H1 (cell line): ENCODE measurements around the gene LPP. TPM values are rescaled to one million over a fixed set of nuclear protein-coding genes. Genes with fewer than 3 reads are reported as not detected.

ENCODE experiments used
- CTCF ChIA-PET: fragments of 300-600 bp; sonication (Branson Sonifier 250); formaldehyde crosslinking; loops from one replicate; lab custom pipeline; 2021; ENCODE audit not compliant: partially characterized antibody; lab: Charles Lee
- POLR2A ChIA-PET: fragments of 300-600 bp; sonication (Branson Sonifier 250); formaldehyde crosslinking; loops from one replicate; lab custom pipeline; 2021; ENCODE audit warnings: inconsistent platforms; ENCODE audit not compliant: partially characterized antibody; lab: Charles Lee
- DNase-seq, 2 experiments: peaks; one replicate each; pipeline versions ENCODE4 v3.0.0 to v3.0.0-alpha.2; 2010 to 2022; ENCODE audit warnings: low spot score in 2 of 2, low read depth in 1 of 2, mixed read lengths in 1 of 2
- FAIRE-seq: peaks from 2 replicates; lab custom pipeline; 2011; peaks lifted over from hg19 to GRCh38; lab: Jason Lieb, UNC
- H2AFZ ChIP-seq: 2 replicates; pipeline ENCODE4 v1.8.1; 2012; ENCODE audit warnings: low read length, inconsistent platforms
- H2AK5ac ChIP-seq: 2 replicates; pipeline ENCODE4 v1.6.1; 2013; ENCODE audit warnings: low read depth, low read length
- H2BK120ac ChIP-seq: replicated peaks from 2 replicates; pipeline ENCODE3; 2013; ENCODE audit warnings: low read depth, low read length, inconsistent platforms
- H2BK12ac ChIP-seq: 2 replicates; pipeline ENCODE4 v1.6.1; 2013; ENCODE audit warnings: low read depth, low read length
- H2BK15ac ChIP-seq: 2 replicates; pipeline ENCODE4 v1.6.1; 2013; ENCODE audit warnings: low read length
- H2BK20ac ChIP-seq: 2 replicates; pipeline ENCODE4 v1.6.1; 2013; ENCODE audit warnings: low read length
- H2BK5ac ChIP-seq: 2 replicates; pipeline ENCODE4 v1.6.1; 2013; ENCODE audit warnings: low read depth, low read length
- H3K14ac ChIP-seq: 2 replicates; pipeline ENCODE4 v1.6.1; 2013; ENCODE audit warnings: inconsistent platforms; ENCODE audit not compliant: insufficient read length
- H3K18ac ChIP-seq: 2 replicates; pipeline ENCODE4 v1.6.1; 2013; ENCODE audit warnings: low read length; ENCODE audit errors: extremely low read depth
- H3K23ac ChIP-seq: 2 replicates; pipeline ENCODE4 v1.6.1; 2013; ENCODE audit warnings: inconsistent platforms; ENCODE audit not compliant: insufficient read length
- H3K23me2 ChIP-seq: 2 replicates; pipeline ENCODE4 v1.6.1; 2013; ENCODE audit warnings: low read depth, low read length
- H3K27ac ChIP-seq: 2 replicates; pipeline ENCODE4 v1.6.1; 2011; ENCODE audit warnings: low read depth, low read length, inconsistent platforms
- H3K27me3 ChIP-seq, 4 experiments: replicated peaks in 1 of 4; 1 replicate in 1 of 4; 2 replicates in 3 of 4; pipeline versions ENCODE4 v1.6.1 to v1.8.1; 2011 to 2013; ENCODE audit warnings: low read length in 3 of 4, mild to moderate bottlenecking in 3 of 4, inconsistent platforms in 2 of 4, mixed read lengths in 2 of 4, moderate library complexity in 1 of 4; ENCODE audit not compliant: control insufficient read depth in 3 of 4, insufficient read depth in 3 of 4; ENCODE audit errors: extremely low read depth in 1 of 4
- H3K36me3 ChIP-seq, 4 experiments: 2 replicates each; pipeline versions ENCODE4 v1.6.1 to v1.8.1; 2011 to 2013; ENCODE audit warnings: mild to moderate bottlenecking in 4 of 4, low read length in 3 of 4, moderate library complexity in 2 of 4, control low read depth in 1 of 4, inconsistent platforms in 1 of 4; ENCODE audit not compliant: insufficient read depth in 4 of 4, control insufficient read depth in 2 of 4
- H3K4ac ChIP-seq: replicated peaks from 2 replicates; pipeline ENCODE3; 2013; ENCODE audit warnings: low read length, low read depth, mixed read lengths, inconsistent platforms; ENCODE audit not compliant: insufficient read length
- H3K4me1 ChIP-seq, 4 experiments: replicated peaks in 1 of 4; 1 replicate in 1 of 4; 2 replicates in 3 of 4; pipeline versions ENCODE4 v1.6.1 to v1.8.1; 2011 to 2013; ENCODE audit warnings: low read length in 3 of 4, inconsistent platforms in 2 of 4, mixed read lengths in 1 of 4; ENCODE audit not compliant: insufficient read depth in 4 of 4, control insufficient read depth in 3 of 4
- H3K4me2 ChIP-seq, 2 experiments: 2 replicates each; pipeline versions ENCODE4 v1.6.1 to v1.8.1; 2011 to 2013; ENCODE audit warnings: low read depth in 2 of 2, low read length in 2 of 2, control low read depth in 1 of 2, inconsistent platforms in 1 of 2, mild to moderate bottlenecking in 1 of 2; ENCODE audit not compliant: insufficient read depth in 1 of 2
- H3K4me3 ChIP-seq, 4 experiments: fragments of 200-600, 300-600 bp in 1 of 4; sonication (generic), shearing (Covaris generic), sonication (Bioruptor Twin) in 1 of 4; 2 replicates each; pipeline versions ENCODE4 v1.5.1 to v1.8.1; 2011 to 2016; ENCODE audit warnings: low read length in 4 of 4, low read depth in 3 of 4, control low read depth in 2 of 4, inconsistent platforms in 2 of 4, mild to moderate bottlenecking in 2 of 4, mixed read lengths in 1 of 4, moderate library complexity in 1 of 4; ENCODE audit not compliant: insufficient read depth in 2 of 4; ENCODE audit errors: extremely low read depth in 1 of 4
- H3K56ac ChIP-seq: replicated peaks from 2 replicates; pipeline ENCODE3; 2013; ENCODE audit warnings: low read depth, mild to moderate bottlenecking, mixed read lengths, low read length, inconsistent platforms; ENCODE audit not compliant: insufficient read length
- H3K79me1 ChIP-seq: 2 replicates; pipeline ENCODE4 v1.6.1; 2013; ENCODE audit warnings: low read depth, low read length, control low read depth
- H3K79me2 ChIP-seq, 2 experiments: 2 replicates each; pipeline versions ENCODE4 v1.6.1 to v1.8.1; 2012 to 2013; ENCODE audit warnings: low read length in 2 of 2, mild to moderate bottlenecking in 2 of 2, inconsistent platforms in 1 of 2; ENCODE audit not compliant: insufficient read depth in 2 of 2, control insufficient read depth in 1 of 2
- H3K9ac ChIP-seq, 4 experiments: replicated peaks in 1 of 4; 1 replicate in 1 of 4; 2 replicates in 3 of 4; pipeline versions ENCODE4 v1.6.1 to v1.8.1; 2011 to 2013; ENCODE audit warnings: low read depth in 3 of 4, low read length in 3 of 4, control low read depth in 2 of 4, mild to moderate bottlenecking in 2 of 4, moderate library complexity in 2 of 4, inconsistent platforms in 1 of 4; ENCODE audit errors: extremely low read depth in 1 of 4
- H3K9me3 ChIP-seq, 2 experiments: 2 replicates each; pipeline versions ENCODE4 v1.6.1 to v1.8.1; 2012 to 2013; ENCODE audit warnings: mild to moderate bottlenecking in 2 of 2, moderate library complexity in 2 of 2, control low read depth in 1 of 2, inconsistent platforms in 1 of 2, low read depth in 1 of 2, low read length in 1 of 2, mixed read lengths in 1 of 2; ENCODE audit not compliant: insufficient read depth in 2 of 2
- H4K20me1 ChIP-seq, 2 experiments: replicated peaks in 1 of 2; 2 replicates each; pipeline versions ENCODE3 to v1.8.1; 2011 to 2013; ENCODE audit warnings: inconsistent platforms in 2 of 2, low read length in 2 of 2, mild to moderate bottlenecking in 1 of 2; ENCODE audit not compliant: insufficient read depth in 2 of 2, control insufficient read depth in 1 of 2
- H4K5ac ChIP-seq: 2 replicates; pipeline ENCODE4 v1.6.1; 2013; ENCODE audit warnings: low read length, low read depth, mixed read lengths, inconsistent platforms; ENCODE audit not compliant: insufficient read length
- H4K8ac ChIP-seq: 2 replicates; pipeline ENCODE4 v1.8.0; 2013; ENCODE audit warnings: mild to moderate bottlenecking, moderate library complexity, low read length, inconsistent platforms; ENCODE audit not compliant: insufficient read depth; ENCODE audit errors: extremely low read depth
- H4K91ac ChIP-seq: replicated peaks from 2 replicates; pipeline ENCODE3; 2013; ENCODE audit warnings: low read length, mixed read lengths, inconsistent platforms; ENCODE audit not compliant: insufficient read length
- ATF2 ChIP-seq: IDR thresholded peaks from 2 replicates; pipeline ENCODE4 v1.6.1; 2012; ENCODE audit warnings: low read length, inconsistent platforms
- CHD1 ChIP-seq: IDR thresholded peaks from 2 replicates; pipeline ENCODE4 v1.6.1; 2012; ENCODE audit warnings: low read depth, low read length, improper control_type of control experiment
- CHD2 ChIP-seq: IDR thresholded peaks from 2 replicates; pipeline ENCODE4 v1.6.1; 2012; ENCODE audit warnings: low read length, improper control_type of control experiment
- JUN ChIP-seq: IDR thresholded peaks from 2 replicates; pipeline ENCODE4 v1.6.1; 2011; ENCODE audit warnings: low read depth, mild to moderate bottlenecking, improper control_type of control experiment, low read length
- JUND ChIP-seq: IDR thresholded peaks from 2 replicates; pipeline ENCODE4 v1.6.1; 2011; ENCODE audit warnings: mild to moderate bottlenecking, improper control_type of control experiment, low read length
- MAFK ChIP-seq: IDR thresholded peaks from 2 replicates; pipeline ENCODE4 v1.6.1; 2012; ENCODE audit warnings: low read depth, mild to moderate bottlenecking, improper control_type of control experiment, low read length
- SAP30 ChIP-seq: fragments of 300-600 bp; sonication (generic); IDR thresholded peaks from 2 replicates; pipeline ENCODE4 v1.7.1; 2012; ENCODE audit warnings: low read length, moderate library complexity, mild to moderate bottlenecking, inconsistent platforms; ENCODE audit not compliant: insufficient read depth, insufficient replicate concordance
- SP1 ChIP-seq: IDR thresholded peaks from 2 replicates; pipeline ENCODE4 v1.6.1; 2011; ENCODE audit warnings: low read depth, low read length
- TEAD4 ChIP-seq: IDR thresholded peaks from 2 replicates; pipeline ENCODE4 v1.6.1; 2012; ENCODE audit warnings: low read depth, low read length, inconsistent platforms, mixed read lengths
- WGBS, 2 experiments: shearing (Covaris generic) in 1 of 2; methylation state at CpG; one replicate each; pipeline versions ENCODE4 v1.1.6 to v1.1.7; 2013 to 2015; ENCODE audit warnings: low lambda C conversion rate in 2 of 2, mixed read lengths in 2 of 2, inconsistent platforms in 1 of 2, low coverage in 1 of 2, missing lambda C conversion rate in 1 of 2; ENCODE audit not compliant: insufficient replicate concordance in 2 of 2, insufficient coverage in 1 of 2, insufficient read length in 1 of 2; ENCODE audit errors: extremely low coverage in 1 of 2, missing lambda C conversion rate in 1 of 2; 5-methylcytosine and 5-hydroxymethylcytosine counted together
- polyA plus RNA-seq, 7 experiments: library from polyadenylated mRNA; depleted of rRNA in 3 of 7; stranded (reverse) in 5 of 7; unstranded in 2 of 7; fragments of >200 nt in 5 of 7; fragments of 200-250 nt in 2 of 7; gene quantifications; 1 replicate in 5 of 7; 2 replicates in 1 of 7; 4 replicates in 1 of 7; pipeline versions ENCODE4 v1.2.1 to v1.2.3, GENCODE V29; 2011 to 2013; ENCODE audit warnings: missing spikeins in 2 of 7, mixed read lengths in 2 of 7
- total RNA-seq: library from RNA; stranded (reverse); fragmentation: NEBNext Ultra II Directional; extraction: Animal tissue kit (Norgen Biotek cat#: 25700); gene quantifications from 2 replicates; pipeline ENCODE4 v1.2.1, GENCODE V29; 2021
- TF ChIP-seq, protein P1 (sequence below): IDR thresholded peaks from 2 replicates; pipeline ENCODE4 v1.6.1; 2012; ENCODE audit warnings: inconsistent platforms
- TF ChIP-seq, protein P2 (sequence below): IDR thresholded peaks from 2 replicates; pipeline ENCODE4 v1.6.1; 2011; ENCODE audit warnings: low read length, improper control_type of control experiment

Gene LPP
- total and polyA plus RNA-seq, 2 of the 8 experiments (the other 6 are each of a cell fraction or from before 2014, with no cell fraction given), result 10.0 to 53.3 TPM

DNA sequence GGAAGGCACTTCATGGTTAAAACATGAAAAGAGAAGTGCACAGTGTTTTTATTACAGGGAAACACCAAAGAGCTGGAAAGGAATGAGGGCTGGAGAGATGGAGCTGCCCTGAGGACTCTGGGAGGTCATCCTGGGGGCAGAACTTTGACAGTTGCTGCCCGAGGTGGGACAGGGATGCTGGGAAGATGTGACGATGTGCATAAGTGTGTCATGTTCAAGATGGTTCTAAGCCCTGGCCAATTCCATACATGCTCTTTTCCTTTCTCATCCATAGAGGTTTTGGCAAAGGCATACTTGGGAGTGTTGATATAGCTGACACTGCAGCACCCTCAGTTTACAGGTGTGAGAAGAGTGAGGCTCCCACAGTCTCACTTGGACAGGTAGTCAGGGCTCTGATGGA lies 23.8 kb downstream of the LPP start:
- no peaks in the 10 kb centered on the region for H3K36me3 ChIP-seq
- H2BK120ac ChIP-seq, result no peak overlapping the region
- CTCF ChIA-PET, result no interaction called here
- no peak overlapping the region for H3K14ac ChIP-seq
- no peak overlapping the region for H3K4me2 ChIP-seq
- H2AFZ ChIP-seq, result no peak overlapping the region
- WGBS, 2 experiments, result 87% methylated on average over 2 of the region's 2 CpGs; no CpG with 5 or more reads in 1 of the 2 experiments
- no peak overlapping the region for H3K23ac ChIP-seq
- no peak overlapping the region for H2BK15ac ChIP-seq
- H2BK20ac ChIP-seq, result no peak overlapping the region
- H3K4ac ChIP-seq, result no peak overlapping the region
- no peaks in the 10 kb centered on the region for H3K23me2 ChIP-seq
- H2BK12ac ChIP-seq, result no peak overlapping the region
- H4K20me1 ChIP-seq, result peaks cover 0 to 2% of the 10 kb centered on the region in 2 experiments
- no peaks in the 10 kb centered on the region for H3K27me3 ChIP-seq
- no peaks in the 10 kb centered on the region for H3K9me3 ChIP-seq
- H4K91ac ChIP-seq, result no peak overlapping the region
- FAIRE-seq, result no peak
- no peak overlapping the region for H3K9ac ChIP-seq
- H3K4me1 ChIP-seq, result peaks cover 0 to 7% (median 2%) of the 10 kb centered on the region in 4 experiments; a peak in 3 of 7 replicates
- no peak overlapping the region for H3K18ac ChIP-seq
- H3K79me1 ChIP-seq, result 0 out of 2 replicates have a peak, but pooled peaks cover 4% of the 10 kb centered on the region
- H2BK5ac ChIP-seq, result no peak overlapping the region
- no peak overlapping the region for H3K4me3 ChIP-seq
- no peak overlapping the region for H2AK5ac ChIP-seq
- POLR2A ChIA-PET, result interaction anchor here (2.3 kb wide), 1 partner anchor 24 kb away, joined by 14 read pairs; the partner anchor contains the start of gene LPP
- no peak overlapping the region for H3K56ac ChIP-seq
- peaks cover 0 to 32% of the 10 kb centered on the region in 2 experiments; a peak in 3 of 4 replicates for H3K79me2 ChIP-seq
- H4K8ac ChIP-seq, result no peak overlapping the region
- DNase-seq, result no peak
- no peak overlapping the region for H4K5ac ChIP-seq
- no peak overlapping the region for H3K27ac ChIP-seq
- TF ChIP-seq, protein P1, sequence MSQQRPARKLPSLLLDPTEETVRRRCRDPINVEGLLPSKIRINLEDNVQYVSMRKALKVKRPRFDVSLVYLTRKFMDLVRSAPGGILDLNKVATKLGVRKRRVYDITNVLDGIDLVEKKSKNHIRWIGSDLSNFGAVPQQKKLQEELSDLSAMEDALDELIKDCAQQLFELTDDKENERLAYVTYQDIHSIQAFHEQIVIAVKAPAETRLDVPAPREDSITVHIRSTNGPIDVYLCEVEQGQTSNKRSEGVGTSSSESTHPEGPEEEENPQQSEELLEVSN, result no peak
- TF ChIP-seq SAP30, result no peak
- no peak for TF ChIP-seq CHD1
- TF ChIP-seq TEAD4, result no peak
- TF ChIP-seq JUN, result no peak
- TF ChIP-seq MAFK, result no peak
- no peak for TF ChIP-seq JUND
- no peak for TF ChIP-seq SP1
- TF ChIP-seq, protein P2, sequence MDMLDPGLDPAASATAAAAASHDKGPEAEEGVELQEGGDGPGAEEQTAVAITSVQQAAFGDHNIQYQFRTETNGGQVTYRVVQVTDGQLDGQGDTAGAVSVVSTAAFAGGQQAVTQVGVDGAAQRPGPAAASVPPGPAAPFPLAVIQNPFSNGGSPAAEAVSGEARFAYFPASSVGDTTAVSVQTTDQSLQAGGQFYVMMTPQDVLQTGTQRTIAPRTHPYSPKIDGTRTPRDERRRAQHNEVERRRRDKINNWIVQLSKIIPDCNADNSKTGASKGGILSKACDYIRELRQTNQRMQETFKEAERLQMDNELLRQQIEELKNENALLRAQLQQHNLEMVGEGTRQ, result no peak
- no peak for TF ChIP-seq CHD2
- no peak for TF ChIP-seq ATF2
